Stromal cell of bone marrow (primary cell): ENCODE measurements around the gene DOK5.

Source experiments
- DNase-seq: peaks from one replicate; pipeline ENCODE4 v3.0.0-alpha.2; 2012; ENCODE audit warnings: low read depth

DOK5 gene

GRCh38 chr20:54648421-54649142 is 173.2 kb downstream of the DOK5 start:
- DNase-seq, result no peak

- peak; percentile 47 for DNase-seq
Measured at GRCh38 chr20:54649511-54649962, 174.1 kb downstream of the DOK5 start.

- DNase-seq, result peak; percentile 30
Measured at GRCh38 chr20:54650052-54650719, 174.8 kb downstream of the DOK5 start.

GRCh38 chr20:54651252-54651651 is 175.9 kb downstream of the DOK5 start:
- DNase-seq, result no peak

- DNase-seq, result no peak
Measured at GRCh38 chr20:54654450-54654849, 179.1 kb downstream of the DOK5 start.

GRCh38 chr20:54657268-54657826 is 182.0 kb downstream of the DOK5 start:
- peak; percentile 2 for DNase-seq

- no peak for DNase-seq
Measured at GRCh38 chr20:54658525-54658924, 183.1 kb downstream of the DOK5 start.

GRCh38 chr20:54661265-54661664 is 185.9 kb downstream of the DOK5 start:
- no peak for DNase-seq

- DNase-seq, result no peak
Measured at GRCh38 chr20:54661880-54662465, 186.6 kb downstream of the DOK5 start.

- DNase-seq, result no peak
Measured at GRCh38 chr20:54665812-54666211, 190.4 kb downstream of the DOK5 start.

- DNase-seq, result peak; percentile 4
Measured at GRCh38 chr20:54668271-54669039, 193.1 kb downstream of the DOK5 start.

GRCh38 chr20:54669040-54669363 is 193.6 kb downstream of the DOK5 start:
- no peak for DNase-seq

GRCh38 chr20:54678253-54678652 is 202.9 kb downstream of the DOK5 start:
- DNase-seq, result no peak

- no peak for DNase-seq
Measured at GRCh38 chr20:54680439-54680838, 205.0 kb downstream of the DOK5 start.

GRCh38 chr20:54680872-54681619 is 205.7 kb downstream of the DOK5 start:
- peak; percentile 34 for DNase-seq

- DNase-seq, result no peak
Measured at GRCh38 chr20:54681869-54682268, 206.5 kb downstream of the DOK5 start.

- DNase-seq, result no peak
Measured at GRCh38 chr20:54688476-54688875, 213.1 kb downstream of the DOK5 start.

GRCh38 chr20:54690323-54690722 is 214.9 kb downstream of the DOK5 start:
- DNase-seq, result no peak

GRCh38 chr20:54691327-54691726 is 215.9 kb downstream of the DOK5 start:
- DNase-seq, result no peak

GRCh38 chr20:54692168-54692887 is 216.9 kb downstream of the DOK5 start:
- DNase-seq, result no peak

- no peak for DNase-seq
Measured at GRCh38 chr20:54694516-54694915, 219.1 kb downstream of the DOK5 start.
